ENCODE data around the gene GID4. TPM values are rescaled to one million over a fixed set of nuclear protein-coding genes. Genes with fewer than 3 reads are reported as not detected.
A peak's percentile ranks its signal among the peaks of the same experiment; 100 is the strongest.

Gene GID4
- total and polyA plus RNA-seq, 9 of the 15 experiments (the other 6 are each of a cell fraction or from before 2014, with no cell fraction given): 1.2 to 6.4 (median 3.7) TPM

DNA sequence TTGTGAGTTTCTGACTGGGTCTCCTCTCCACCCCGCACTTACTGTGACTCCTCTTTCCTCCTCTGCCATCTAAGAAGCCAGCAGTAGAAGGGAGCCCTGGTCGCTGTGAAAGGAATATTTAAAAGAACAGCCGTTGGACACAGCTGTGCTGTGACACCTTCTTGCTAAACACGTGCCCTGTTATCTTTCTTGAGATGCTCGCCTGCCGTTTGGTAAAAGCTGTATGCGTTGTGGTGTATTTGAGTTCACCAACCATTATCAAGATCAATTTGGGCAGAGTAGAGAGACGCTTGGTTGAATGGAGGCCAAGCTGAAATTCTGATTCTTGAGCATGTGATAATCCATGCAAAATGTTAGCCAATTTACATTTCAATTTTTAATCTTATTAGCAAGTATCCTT lies 3.8 kb downstream of the GID4 start (continued):
- TF ChIP-seq L3MBTL2 (IDR thresholded peaks at IDR 0.05): peak; percentile 67
- TF ChIP-seq, protein P1, sequence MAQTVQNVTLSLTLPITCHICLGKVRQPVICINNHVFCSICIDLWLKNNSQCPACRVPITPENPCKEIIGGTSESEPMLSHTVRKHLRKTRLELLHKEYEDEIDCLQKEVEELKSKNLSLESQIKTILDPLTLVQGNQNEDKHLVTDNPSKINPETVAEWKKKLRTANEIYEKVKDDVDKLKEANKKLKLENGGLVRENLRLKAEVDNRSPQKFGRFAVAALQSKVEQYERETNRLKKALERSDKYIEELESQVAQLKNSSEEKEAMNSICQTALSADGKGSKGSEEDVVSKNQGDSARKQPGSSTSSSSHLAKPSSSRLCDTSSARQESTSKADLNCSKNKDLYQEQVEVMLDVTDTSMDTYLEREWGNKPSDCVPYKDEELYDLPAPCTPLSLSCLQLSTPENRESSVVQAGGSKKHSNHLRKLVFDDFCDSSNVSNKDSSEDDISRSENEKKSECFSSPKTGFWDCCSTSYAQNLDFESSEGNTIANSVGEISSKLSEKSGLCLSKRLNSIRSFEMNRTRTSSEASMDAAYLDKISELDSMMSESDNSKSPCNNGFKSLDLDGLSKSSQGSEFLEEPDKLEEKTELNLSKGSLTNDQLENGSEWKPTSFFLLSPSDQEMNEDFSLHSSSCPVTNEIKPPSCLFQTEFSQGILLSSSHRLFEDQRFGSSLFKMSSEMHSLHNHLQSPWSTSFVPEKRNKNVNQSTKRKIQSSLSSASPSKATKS (CRISPR knock-in tag; IDR thresholded peaks at IDR 0.05): no peak
- TF ChIP-seq ZC3H4 (CRISPR knock-in tag; IDR thresholded peaks at IDR 0.05; ENCODE audit: borderline replicate concordance): no peak
- TF ChIP-seq, protein P2, sequence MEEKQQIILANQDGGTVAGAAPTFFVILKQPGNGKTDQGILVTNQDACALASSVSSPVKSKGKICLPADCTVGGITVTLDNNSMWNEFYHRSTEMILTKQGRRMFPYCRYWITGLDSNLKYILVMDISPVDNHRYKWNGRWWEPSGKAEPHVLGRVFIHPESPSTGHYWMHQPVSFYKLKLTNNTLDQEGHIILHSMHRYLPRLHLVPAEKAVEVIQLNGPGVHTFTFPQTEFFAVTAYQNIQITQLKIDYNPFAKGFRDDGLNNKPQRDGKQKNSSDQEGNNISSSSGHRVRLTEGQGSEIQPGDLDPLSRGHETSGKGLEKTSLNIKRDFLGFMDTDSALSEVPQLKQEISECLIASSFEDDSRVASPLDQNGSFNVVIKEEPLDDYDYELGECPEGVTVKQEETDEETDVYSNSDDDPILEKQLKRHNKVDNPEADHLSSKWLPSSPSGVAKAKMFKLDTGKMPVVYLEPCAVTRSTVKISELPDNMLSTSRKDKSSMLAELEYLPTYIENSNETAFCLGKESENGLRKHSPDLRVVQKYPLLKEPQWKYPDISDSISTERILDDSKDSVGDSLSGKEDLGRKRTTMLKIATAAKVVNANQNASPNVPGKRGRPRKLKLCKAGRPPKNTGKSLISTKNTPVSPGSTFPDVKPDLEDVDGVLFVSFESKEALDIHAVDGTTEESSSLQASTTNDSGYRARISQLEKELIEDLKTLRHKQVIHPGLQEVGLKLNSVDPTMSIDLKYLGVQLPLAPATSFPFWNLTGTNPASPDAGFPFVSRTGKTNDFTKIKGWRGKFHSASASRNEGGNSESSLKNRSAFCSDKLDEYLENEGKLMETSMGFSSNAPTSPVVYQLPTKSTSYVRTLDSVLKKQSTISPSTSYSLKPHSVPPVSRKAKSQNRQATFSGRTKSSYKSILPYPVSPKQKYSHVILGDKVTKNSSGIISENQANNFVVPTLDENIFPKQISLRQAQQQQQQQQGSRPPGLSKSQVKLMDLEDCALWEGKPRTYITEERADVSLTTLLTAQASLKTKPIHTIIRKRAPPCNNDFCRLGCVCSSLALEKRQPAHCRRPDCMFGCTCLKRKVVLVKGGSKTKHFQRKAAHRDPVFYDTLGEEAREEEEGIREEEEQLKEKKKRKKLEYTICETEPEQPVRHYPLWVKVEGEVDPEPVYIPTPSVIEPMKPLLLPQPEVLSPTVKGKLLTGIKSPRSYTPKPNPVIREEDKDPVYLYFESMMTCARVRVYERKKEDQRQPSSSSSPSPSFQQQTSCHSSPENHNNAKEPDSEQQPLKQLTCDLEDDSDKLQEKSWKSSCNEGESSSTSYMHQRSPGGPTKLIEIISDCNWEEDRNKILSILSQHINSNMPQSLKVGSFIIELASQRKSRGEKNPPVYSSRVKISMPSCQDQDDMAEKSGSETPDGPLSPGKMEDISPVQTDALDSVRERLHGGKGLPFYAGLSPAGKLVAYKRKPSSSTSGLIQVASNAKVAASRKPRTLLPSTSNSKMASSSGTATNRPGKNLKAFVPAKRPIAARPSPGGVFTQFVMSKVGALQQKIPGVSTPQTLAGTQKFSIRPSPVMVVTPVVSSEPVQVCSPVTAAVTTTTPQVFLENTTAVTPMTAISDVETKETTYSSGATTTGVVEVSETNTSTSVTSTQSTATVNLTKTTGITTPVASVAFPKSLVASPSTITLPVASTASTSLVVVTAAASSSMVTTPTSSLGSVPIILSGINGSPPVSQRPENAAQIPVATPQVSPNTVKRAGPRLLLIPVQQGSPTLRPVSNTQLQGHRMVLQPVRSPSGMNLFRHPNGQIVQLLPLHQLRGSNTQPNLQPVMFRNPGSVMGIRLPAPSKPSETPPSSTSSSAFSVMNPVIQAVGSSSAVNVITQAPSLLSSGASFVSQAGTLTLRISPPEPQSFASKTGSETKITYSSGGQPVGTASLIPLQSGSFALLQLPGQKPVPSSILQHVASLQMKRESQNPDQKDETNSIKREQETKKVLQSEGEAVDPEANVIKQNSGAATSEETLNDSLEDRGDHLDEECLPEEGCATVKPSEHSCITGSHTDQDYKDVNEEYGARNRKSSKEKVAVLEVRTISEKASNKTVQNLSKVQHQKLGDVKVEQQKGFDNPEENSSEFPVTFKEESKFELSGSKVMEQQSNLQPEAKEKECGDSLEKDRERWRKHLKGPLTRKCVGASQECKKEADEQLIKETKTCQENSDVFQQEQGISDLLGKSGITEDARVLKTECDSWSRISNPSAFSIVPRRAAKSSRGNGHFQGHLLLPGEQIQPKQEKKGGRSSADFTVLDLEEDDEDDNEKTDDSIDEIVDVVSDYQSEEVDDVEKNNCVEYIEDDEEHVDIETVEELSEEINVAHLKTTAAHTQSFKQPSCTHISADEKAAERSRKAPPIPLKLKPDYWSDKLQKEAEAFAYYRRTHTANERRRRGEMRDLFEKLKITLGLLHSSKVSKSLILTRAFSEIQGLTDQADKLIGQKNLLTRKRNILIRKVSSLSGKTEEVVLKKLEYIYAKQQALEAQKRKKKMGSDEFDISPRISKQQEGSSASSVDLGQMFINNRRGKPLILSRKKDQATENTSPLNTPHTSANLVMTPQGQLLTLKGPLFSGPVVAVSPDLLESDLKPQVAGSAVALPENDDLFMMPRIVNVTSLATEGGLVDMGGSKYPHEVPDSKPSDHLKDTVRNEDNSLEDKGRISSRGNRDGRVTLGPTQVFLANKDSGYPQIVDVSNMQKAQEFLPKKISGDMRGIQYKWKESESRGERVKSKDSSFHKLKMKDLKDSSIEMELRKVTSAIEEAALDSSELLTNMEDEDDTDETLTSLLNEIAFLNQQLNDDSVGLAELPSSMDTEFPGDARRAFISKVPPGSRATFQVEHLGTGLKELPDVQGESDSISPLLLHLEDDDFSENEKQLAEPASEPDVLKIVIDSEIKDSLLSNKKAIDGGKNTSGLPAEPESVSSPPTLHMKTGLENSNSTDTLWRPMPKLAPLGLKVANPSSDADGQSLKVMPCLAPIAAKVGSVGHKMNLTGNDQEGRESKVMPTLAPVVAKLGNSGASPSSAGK (IDR thresholded peaks at IDR 0.05): peak; percentile 56
- TF ChIP-seq ZZZ3 (IDR thresholded peaks at IDR 0.05): no peak
- TF ChIP-seq, protein P3, sequence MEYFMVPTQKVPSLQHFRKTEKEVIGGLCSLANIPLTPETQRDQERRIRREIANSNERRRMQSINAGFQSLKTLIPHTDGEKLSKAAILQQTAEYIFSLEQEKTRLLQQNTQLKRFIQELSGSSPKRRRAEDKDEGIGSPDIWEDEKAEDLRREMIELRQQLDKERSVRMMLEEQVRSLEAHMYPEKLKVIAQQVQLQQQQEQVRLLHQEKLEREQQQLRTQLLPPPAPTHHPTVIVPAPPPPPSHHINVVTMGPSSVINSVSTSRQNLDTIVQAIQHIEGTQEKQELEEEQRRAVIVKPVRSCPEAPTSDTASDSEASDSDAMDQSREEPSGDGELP (CRISPR knock-in tag; IDR thresholded peaks at IDR 0.05; ENCODE audit: borderline replicate concordance): peak; percentile 40; the same call in 1 of the 2 replicates
- TF ChIP-seq, protein P4, sequence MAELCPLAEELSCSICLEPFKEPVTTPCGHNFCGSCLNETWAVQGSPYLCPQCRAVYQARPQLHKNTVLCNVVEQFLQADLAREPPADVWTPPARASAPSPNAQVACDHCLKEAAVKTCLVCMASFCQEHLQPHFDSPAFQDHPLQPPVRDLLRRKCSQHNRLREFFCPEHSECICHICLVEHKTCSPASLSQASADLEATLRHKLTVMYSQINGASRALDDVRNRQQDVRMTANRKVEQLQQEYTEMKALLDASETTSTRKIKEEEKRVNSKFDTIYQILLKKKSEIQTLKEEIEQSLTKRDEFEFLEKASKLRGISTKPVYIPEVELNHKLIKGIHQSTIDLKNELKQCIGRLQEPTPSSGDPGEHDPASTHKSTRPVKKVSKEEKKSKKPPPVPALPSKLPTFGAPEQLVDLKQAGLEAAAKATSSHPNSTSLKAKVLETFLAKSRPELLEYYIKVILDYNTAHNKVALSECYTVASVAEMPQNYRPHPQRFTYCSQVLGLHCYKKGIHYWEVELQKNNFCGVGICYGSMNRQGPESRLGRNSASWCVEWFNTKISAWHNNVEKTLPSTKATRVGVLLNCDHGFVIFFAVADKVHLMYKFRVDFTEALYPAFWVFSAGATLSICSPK (IDR thresholded peaks at IDR 0.05; ENCODE audit: borderline replicate concordance): no peak
- TF ChIP-seq RFX5 (IDR thresholded peaks at IDR 0.05; ENCODE audit: low read depth, low read length): no peak
- TF ChIP-seq TOE1 (IDR thresholded peaks at IDR 0.05; ENCODE audit: borderline replicate concordance): no peak
- no peak for TF ChIP-seq TOE1 (CRISPR knock-in tag; IDR thresholded peaks at IDR 0.05; ENCODE audit: borderline replicate concordance, low read depth)
- no peak for TF ChIP-seq BCOR (IDR thresholded peaks at IDR 0.05)
